Measurements from ENCODE around the gene TSPAN11. TPM values are rescaled to one million over a fixed set of nuclear protein-coding genes. Genes with fewer than 3 reads are reported as not detected.

Gene TSPAN11
- total RNA-seq, 2 experiments from 2014 or later = not detected

- ChIA-PET POLR2A (no interaction called here), CTCF (no interaction called here)
These were observed 27.6 kb downstream of the TSPAN11 start for GRCh38 chr12:30953951-30954751.

- ChIA-PET CTCF (no interaction called here), POLR2A (no interaction called here)
These were observed 28.7 kb downstream of the TSPAN11 start for GRCh38 chr12:30955214-30955613.

GRCh38 chr12:30959110-30959710, 32.7 kb downstream of the TSPAN11 start:
- POLR2A ChIA-PET = no interaction called here

GRCh38 chr12:30959778-30960177, 33.2 kb downstream of the TSPAN11 start:
- ChIA-PET CTCF (no interaction called here), POLR2A (no interaction called here)

More at GRCh38 chr12:30959110-30959710, 32.7 kb downstream of the TSPAN11 start:
- CTCF ChIA-PET = no interaction called here

- CTCF ChIA-PET = no interaction called here
- POLR2A ChIA-PET = no interaction called here
These were observed 34.5 kb downstream of the TSPAN11 start for GRCh38 chr12:30961030-30961429.

GRCh38 chr12:30962047-30962446, 35.5 kb downstream of the TSPAN11 start:
- POLR2A ChIA-PET = no interaction called here
- CTCF ChIA-PET = no interaction called here

- POLR2A ChIA-PET = no interaction called here
- CTCF ChIA-PET = no interaction called here
These were observed 37.4 kb downstream of the TSPAN11 start for GRCh38 chr12:30963709-30964564.

- POLR2A ChIA-PET = no interaction called here
- CTCF ChIA-PET = no interaction called here
These were observed 38.5 kb downstream of the TSPAN11 start for GRCh38 chr12:30964896-30965612.

GRCh38 chr12:30965613-30965985, 39.1 kb downstream of the TSPAN11 start:
- CTCF ChIA-PET = no interaction called here
- POLR2A ChIA-PET = no interaction called here

GRCh38 chr12:30967026-30967425, 40.5 kb downstream of the TSPAN11 start:
- ChIA-PET CTCF (no interaction called here), POLR2A (no interaction called here)

GRCh38 chr12:30968211-30968610, 41.7 kb downstream of the TSPAN11 start:
- ChIA-PET CTCF (no interaction called here), POLR2A (no interaction called here)

- CTCF ChIA-PET = no interaction called here
- POLR2A ChIA-PET = no interaction called here
These were observed 42.5 kb downstream of the TSPAN11 start for GRCh38 chr12:30969006-30969405.

- CTCF ChIA-PET = no interaction called here
These were observed 43.3 kb downstream of the TSPAN11 start for GRCh38 chr12:30969606-30970395.

GRCh38 chr12:30970559-30971197, 44.1 kb downstream of the TSPAN11 start:
- ChIA-PET POLR2A (no interaction called here), CTCF (no interaction called here)

More at GRCh38 chr12:30969606-30970395, 43.3 kb downstream of the TSPAN11 start:
- POLR2A ChIA-PET = no interaction called here

- POLR2A ChIA-PET = no interaction called here
- CTCF ChIA-PET = no interaction called here
These were observed 45.5 kb downstream of the TSPAN11 start for GRCh38 chr12:30972035-30972434.

GRCh38 chr12:30973175-30973574, 46.6 kb downstream of the TSPAN11 start:
- CTCF ChIA-PET = no interaction called here

GRCh38 chr12:30973830-30974229, 47.3 kb downstream of the TSPAN11 start:
- CTCF ChIA-PET = no interaction called here
- POLR2A ChIA-PET = no interaction called here

More at GRCh38 chr12:30973175-30973574, 46.6 kb downstream of the TSPAN11 start:
- POLR2A ChIA-PET = no interaction called here

- POLR2A ChIA-PET = no interaction called here
- CTCF ChIA-PET = no interaction called here
These were observed 48.4 kb downstream of the TSPAN11 start for GRCh38 chr12:30974746-30975500.

Data from activated CD8-positive, alpha-beta memory T cell treated with anti-CD3 and anti-CD28 coated beads for 36 hours (primary cell).